Lung (tissue), 12 donors: Measurements from ENCODE around the gene MPG. TPM values are rescaled to one million over a fixed set of nuclear protein-coding genes. Genes with fewer than 3 reads are reported as not detected.

Experiments
- ATAC-seq: fragments of 200-7000 bp; cut with Tn5 transposase; one replicate; pipeline ENCODE4 v1.9.1; 2020; ENCODE audit warnings: moderate number of reproducible peaks; ENCODE audit not compliant: insufficient read depth, low FRiP score
- DNase-seq, 3 donors: peaks; one replicate each; pipeline ENCODE4 v3.0.0-alpha.2; 2013 to 2017
- H3K27ac ChIP-seq, 2 donors: one replicate each; pipeline ENCODE4 v1.5.1; 2013; ENCODE audit warnings: mild to moderate bottlenecking in 2 of 2, moderate library complexity in 2 of 2, control low read depth in 1 of 2, inconsistent platforms in 1 of 2, low read depth in 1 of 2, low read length in 1 of 2
- H3K27me3 ChIP-seq, 3 donors: one replicate each; pipeline ENCODE4 v1.5.1; 2013; ENCODE audit warnings: low read length in 2 of 3; ENCODE audit not compliant: control insufficient read depth in 3 of 3, insufficient read depth in 3 of 3
- H3K36me3 ChIP-seq, 4 donors: one replicate each; pipeline ENCODE4 v1.5.1; 2013; ENCODE audit warnings: low read length in 4 of 4, mild to moderate bottlenecking in 1 of 4, moderate library complexity in 1 of 4; ENCODE audit not compliant: control insufficient read depth in 4 of 4, insufficient read depth in 4 of 4
- H3K4me1 ChIP-seq, 5 donors: one replicate each; pipeline ENCODE4 v1.5.1; 2013; ENCODE audit warnings: low read length in 5 of 5, mild to moderate bottlenecking in 2 of 5, moderate library complexity in 1 of 5; ENCODE audit not compliant: control insufficient read depth in 5 of 5, insufficient read depth in 5 of 5
- H3K4me3 ChIP-seq: one replicate; pipeline ENCODE4 v1.5.1; 2013; ENCODE audit warnings: mild to moderate bottlenecking, control low read depth, moderate library complexity
- H3K9ac ChIP-seq, 2 donors: one replicate each; pipeline ENCODE4 v1.5.1; 2013; ENCODE audit warnings: low read length in 2 of 2, control low read depth in 1 of 2; ENCODE audit not compliant: insufficient read depth in 1 of 2
- H3K9me3 ChIP-seq, 4 donors: one replicate each; pipeline ENCODE4 v1.5.1; 2013; ENCODE audit warnings: low read length in 3 of 4, mild to moderate bottlenecking in 1 of 4, moderate library complexity in 1 of 4; ENCODE audit not compliant: control insufficient read depth in 4 of 4, insufficient read depth in 3 of 4
- WGBS, 2 donors: extraction: QIAGEN DNeasy Blood & Tissue Kit; methylation state at CpG; one replicate each; pipeline ENCODE4 v1.1.7; 2013; 5-methylcytosine and 5-hydroxymethylcytosine counted together
- polyA plus RNA-seq, 2 donors: library from polyadenylated mRNA; stranded (reverse); fragments of 200-250 nt; gene quantifications; one replicate each; pipeline ENCODE4 v1.2.1, GENCODE V29; 2013
- total RNA-seq, 2 donors: library from RNA; depleted of rRNA in 1 of 2; stranded (reverse); fragments of >200 nt in 1 of 2; gene quantifications; one replicate each; pipeline ENCODE4 v1.2.1, GENCODE V29; 2014 to 2021
- TF ChIP-seq, protein P1 (sequence below): IDR thresholded peaks from 2 replicates; pipeline ENCODE4 v1.5.1; 2012; ENCODE audit warnings: mild to moderate bottlenecking; ENCODE audit errors: control extremely low read depth, extremely low read depth
- donor health status: control.
- donor health status: control.
- donor health status: Bipolar disorder and iron deficiency.
- donor health status: healthy.
- donor health status: DM: yes; HTN: yes; CAD: no.

Gene MPG
- total and polyA plus RNA-seq, 4 donors = 61.1 to 101 (median 79.6) TPM

- 84 to 85% methylated on average over 21 of the region's 21 CpGs for WGBS, 2 donors
- H3K27ac ChIP-seq = no peak overlapping the region
- no peak for DNase-seq
- no peaks in the 10 kb centered on the region for H3K27me3 ChIP-seq
- no peak overlapping the region for H3K9ac ChIP-seq
- TF ChIP-seq, protein P1, sequence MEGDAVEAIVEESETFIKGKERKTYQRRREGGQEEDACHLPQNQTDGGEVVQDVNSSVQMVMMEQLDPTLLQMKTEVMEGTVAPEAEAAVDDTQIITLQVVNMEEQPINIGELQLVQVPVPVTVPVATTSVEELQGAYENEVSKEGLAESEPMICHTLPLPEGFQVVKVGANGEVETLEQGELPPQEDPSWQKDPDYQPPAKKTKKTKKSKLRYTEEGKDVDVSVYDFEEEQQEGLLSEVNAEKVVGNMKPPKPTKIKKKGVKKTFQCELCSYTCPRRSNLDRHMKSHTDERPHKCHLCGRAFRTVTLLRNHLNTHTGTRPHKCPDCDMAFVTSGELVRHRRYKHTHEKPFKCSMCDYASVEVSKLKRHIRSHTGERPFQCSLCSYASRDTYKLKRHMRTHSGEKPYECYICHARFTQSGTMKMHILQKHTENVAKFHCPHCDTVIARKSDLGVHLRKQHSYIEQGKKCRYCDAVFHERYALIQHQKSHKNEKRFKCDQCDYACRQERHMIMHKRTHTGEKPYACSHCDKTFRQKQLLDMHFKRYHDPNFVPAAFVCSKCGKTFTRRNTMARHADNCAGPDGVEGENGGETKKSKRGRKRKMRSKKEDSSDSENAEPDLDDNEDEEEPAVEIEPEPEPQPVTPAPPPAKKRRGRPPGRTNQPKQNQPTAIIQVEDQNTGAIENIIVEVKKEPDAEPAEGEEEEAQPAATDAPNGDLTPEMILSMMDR = no peak
- no peaks in the 10 kb centered on the region for H3K36me3 ChIP-seq
- H3K4me1 ChIP-seq = peaks cover 0 to 7% (median 4%) of the 10 kb centered on the region in 5 donors
- ATAC-seq = no peak
- H3K4me3 ChIP-seq = no peak overlapping the region
- no peaks in the 10 kb centered on the region for H3K9me3 ChIP-seq
Measured at GRCh38 chr16:33877-34647, 44.0 kb upstream of the MPG start.

DNA sequence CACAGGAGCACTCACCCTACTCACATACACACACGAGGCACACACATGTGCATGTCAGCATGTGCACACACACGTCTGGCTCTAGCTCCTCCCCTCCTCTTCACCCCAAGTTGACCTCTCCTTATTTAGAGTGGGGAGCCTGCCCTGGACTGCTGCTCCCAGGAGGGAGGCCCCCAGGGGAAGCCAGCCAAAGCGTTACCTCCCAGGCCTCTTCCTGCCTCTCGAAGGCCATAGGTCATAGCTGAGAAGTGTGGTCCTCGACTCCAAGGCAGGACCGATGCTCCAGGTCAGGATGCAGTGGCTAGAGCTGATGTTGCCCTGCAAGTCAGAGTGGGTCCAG lies 43.4 kb upstream of the MPG start:
- H3K27me3 ChIP-seq = no peaks in the 10 kb centered on the region
- no peaks in the 10 kb centered on the region for H3K36me3 ChIP-seq
- H3K4me1 ChIP-seq = peaks cover 0 to 7% (median 4%) of the 10 kb centered on the region in 5 donors
- no peak overlapping the region for H3K27ac ChIP-seq
- no peak overlapping the region for H3K9ac ChIP-seq
- 24 to 27% methylated on average over 6 of the region's 6 CpGs for WGBS, 2 donors
- no peaks in the 10 kb centered on the region for H3K9me3 ChIP-seq
- TF ChIP-seq, protein P1 = no peak
- DNase-seq (peak in 1 of 3 donors; percentile 6), ATAC-seq (no peak)
- no peak overlapping the region for H3K4me3 ChIP-seq

DNA sequence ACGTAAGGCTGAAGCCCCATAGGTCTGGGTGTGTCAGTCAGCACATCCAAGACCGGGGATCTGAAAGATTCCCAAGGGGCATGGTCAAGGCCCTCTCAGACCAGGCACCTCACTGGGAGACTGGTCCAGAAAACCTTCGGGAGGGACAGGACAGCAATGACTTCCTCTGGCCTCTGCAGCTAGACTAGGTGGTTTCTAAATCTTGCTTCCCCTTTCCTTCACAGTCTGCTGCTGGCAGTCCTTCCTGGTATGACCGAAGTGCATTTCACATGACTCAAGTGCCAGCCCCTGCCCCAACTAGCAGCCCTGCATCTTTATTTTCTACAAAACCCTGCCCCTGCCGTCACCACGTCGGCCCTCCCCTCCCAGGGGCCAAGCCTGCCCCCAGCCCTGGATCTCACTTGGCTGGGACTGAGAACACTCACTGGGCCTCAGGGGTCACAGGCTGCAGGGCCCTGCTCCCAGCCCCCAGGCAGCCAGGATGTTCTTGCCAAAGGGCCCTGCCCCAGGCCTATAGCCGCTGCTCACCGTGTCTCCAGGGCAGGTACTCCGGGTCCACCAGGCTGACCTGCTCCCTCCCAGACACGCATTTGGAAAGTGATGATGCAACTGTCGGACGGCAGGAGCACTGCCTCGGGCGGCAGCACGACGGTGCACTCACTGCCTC lies 42.9 kb upstream of the MPG start:
- WGBS, 2 donors = 40 to 66% methylated on average over 16 to 17 of the region's 17 CpGs
- no peaks in the 10 kb centered on the region for H3K36me3 ChIP-seq
- H3K4me3 ChIP-seq = no peak overlapping the region
- no peak overlapping the region for H3K9ac ChIP-seq
- peaks cover 0 to 7% (median 4%) of the 10 kb centered on the region in 5 donors for H3K4me1 ChIP-seq
- H3K9me3 ChIP-seq = no peaks in the 10 kb centered on the region
- H3K27me3 ChIP-seq = no peaks in the 10 kb centered on the region
- H3K27ac ChIP-seq = peak overlapping the region in 1 of 2 donors; percentile 4
- ATAC-seq = peak; percentile 46
- peak in 1 of 3 donors; percentile 9 for DNase-seq
- TF ChIP-seq, protein P1 = no peak
